Measurements from ENCODE around the gene FBXL17. TPM values are rescaled to one million over a fixed set of nuclear protein-coding genes. Genes with fewer than 3 reads are reported as not detected.

FBXL17 gene
- total RNA-seq, 1 donor from 2014 or later, result 12.7 TPM

DNA sequence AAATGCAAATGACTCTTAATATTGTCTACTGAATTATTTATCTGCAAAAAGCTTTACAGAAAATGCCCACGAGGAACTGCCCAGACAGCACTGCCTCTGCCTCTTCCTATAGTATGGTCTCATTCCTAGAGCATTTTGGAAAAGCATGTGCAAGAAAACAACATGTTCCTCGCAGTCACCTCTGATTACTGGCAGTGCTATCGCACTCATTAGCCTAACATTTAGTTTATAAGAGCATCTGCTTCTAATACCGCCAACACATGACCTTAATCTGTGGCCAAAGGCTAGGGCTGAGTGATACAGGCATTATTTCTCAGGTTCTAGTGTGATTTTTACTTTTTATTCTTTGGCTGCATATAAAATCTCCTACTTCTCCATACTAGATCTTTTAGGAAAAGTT lies 259.2 kb downstream of the FBXL17 start:
- no peaks in the 10 kb centered on the region for H3K79me2 ChIP-seq (ENCODE audit: insufficient read depth, low read length)
- TF ChIP-seq CTCF (IDR thresholded peaks at IDR 0.05; ENCODE audit: insufficient read depth, low read depth, low read length) (no peak), EZH2 (IDR thresholded peaks at IDR 0.05; ENCODE audit: insufficient read depth, low read length) (no peak)
- H3K4me1 Mint-ChIP-seq (ENCODE audit: low read depth, unreplicated experiment), result peaks cover 3% of the 10 kb centered on the region
- no peak overlapping the region for H2AFZ ChIP-seq (ENCODE audit: low read depth, low read length)
- no peak overlapping the region for H3K27ac Mint-ChIP-seq (ENCODE audit: unreplicated experiment)
- no peak overlapping the region for H3K9ac ChIP-seq (ENCODE audit: low read length)
- no peak overlapping the region for H3K27ac ChIP-seq (ENCODE audit: low read depth, low read length)
- DNase-seq (ENCODE audit: low read depth) (no peak), FAIRE-seq (no peak)
- no peaks in the 10 kb centered on the region for H3K36me3 ChIP-seq (ENCODE audit: insufficient read depth, low read length)
- no peaks in the 10 kb centered on the region for H3K27me3 ChIP-seq (ENCODE audit: insufficient read depth, low read length)
- H4K20me1 ChIP-seq (ENCODE audit: insufficient read depth, low read length), result no peaks in the 10 kb centered on the region
- H3K9me3 ChIP-seq (ENCODE audit: insufficient read depth, low read depth, low read length), result no peaks in the 10 kb centered on the region
- H3K4me3 ChIP-seq (ENCODE audit: insufficient read depth, low read depth, low read length), result no peak overlapping the region
- no peaks in the 10 kb centered on the region for H3K27me3 Mint-ChIP-seq (ENCODE audit: low read depth, unreplicated experiment)
- H3K36me3 Mint-ChIP-seq (ENCODE audit: low read depth, unreplicated experiment), result no peaks in the 10 kb centered on the region
- no peak overlapping the region for H3K4me3 Mint-ChIP-seq (ENCODE audit: unreplicated experiment)
- no peaks in the 10 kb centered on the region for H3K9me3 Mint-ChIP-seq (ENCODE audit: unreplicated experiment)
- H3K4me1 ChIP-seq (ENCODE audit: insufficient read depth, low read length), result no peaks in the 10 kb centered on the region
- no peak overlapping the region for H3K4me2 ChIP-seq (ENCODE audit: low read length)

DNA sequence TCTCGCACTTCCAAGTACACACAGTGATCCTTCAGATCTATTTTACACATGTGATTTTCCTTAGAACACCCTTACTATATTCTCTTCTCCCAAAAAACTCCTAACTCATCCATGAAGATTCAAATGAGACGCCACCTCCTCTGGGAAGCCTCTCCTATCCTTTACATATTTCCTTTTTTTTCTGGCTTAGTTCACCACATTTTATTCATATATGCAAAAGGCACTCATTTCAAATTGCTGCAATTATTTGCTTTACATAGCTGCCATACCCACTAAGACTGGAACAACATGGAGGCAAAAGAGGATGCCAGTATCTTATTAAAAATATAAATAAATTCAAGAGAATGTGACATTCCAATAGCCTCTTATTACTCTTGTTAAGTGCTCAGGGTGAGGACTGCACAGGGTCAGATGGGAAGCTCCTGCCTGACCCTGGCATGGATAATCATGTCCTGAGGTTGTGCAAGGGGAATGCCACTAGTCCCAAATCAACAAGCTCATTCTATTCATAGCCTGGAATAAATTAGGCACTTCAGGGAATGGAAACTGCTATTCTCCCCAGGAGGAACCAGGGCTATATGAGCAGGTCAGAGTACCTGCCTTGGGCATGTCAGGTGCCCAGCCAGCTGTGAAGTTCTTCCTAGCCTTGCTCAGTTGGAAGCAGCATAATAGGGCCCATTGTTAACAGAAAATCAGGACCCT lies 262.9 kb downstream of the FBXL17 start:
- Mint-ChIP-seq H3K27ac (ENCODE audit: unreplicated experiment) (no peak overlapping the region), H3K9me3 (ENCODE audit: unreplicated experiment) (no peaks in the 10 kb centered on the region), H3K27me3 (ENCODE audit: low read depth, unreplicated experiment) (no peaks in the 10 kb centered on the region), H3K4me1 (ENCODE audit: low read depth, unreplicated experiment) (peaks cover 3% of the 10 kb centered on the region), H3K4me3 (ENCODE audit: unreplicated experiment) (no peak overlapping the region), H3K36me3 (ENCODE audit: low read depth, unreplicated experiment) (no peaks in the 10 kb centered on the region)
- no peaks in the 10 kb centered on the region for H3K36me3 ChIP-seq (ENCODE audit: insufficient read depth, low read length)
- H2AFZ ChIP-seq (ENCODE audit: low read depth, low read length), result no peak overlapping the region
- H3K4me1 ChIP-seq (ENCODE audit: insufficient read depth, low read length), result no peaks in the 10 kb centered on the region
- DNase-seq (ENCODE audit: low read depth) (no peak), FAIRE-seq (no peak)
- TF ChIP-seq CTCF (IDR thresholded peaks at IDR 0.05; ENCODE audit: insufficient read depth, low read depth, low read length) (no peak), EZH2 (IDR thresholded peaks at IDR 0.05; ENCODE audit: insufficient read depth, low read length) (no peak)
- H3K79me2 ChIP-seq (ENCODE audit: insufficient read depth, low read length), result no peaks in the 10 kb centered on the region
- no peak overlapping the region for H3K4me3 ChIP-seq (ENCODE audit: insufficient read depth, low read depth, low read length)
- H3K9ac ChIP-seq (ENCODE audit: low read length), result no peak overlapping the region
- H4K20me1 ChIP-seq (ENCODE audit: insufficient read depth, low read length), result no peaks in the 10 kb centered on the region
- H3K27me3 ChIP-seq (ENCODE audit: insufficient read depth, low read length), result no peaks in the 10 kb centered on the region
- H3K4me2 ChIP-seq (ENCODE audit: low read length), result no peak overlapping the region
- H3K9me3 ChIP-seq (ENCODE audit: insufficient read depth, low read depth, low read length), result no peaks in the 10 kb centered on the region
- H3K27ac ChIP-seq (ENCODE audit: low read depth, low read length), result no peak overlapping the region

GRCh38 chr5:108115673-108116072 lies 266.2 kb downstream of the FBXL17 start:
- no peak overlapping the region for H3K4me3 Mint-ChIP-seq (ENCODE audit: unreplicated experiment)
- no peak for TF ChIP-seq CTCF (IDR thresholded peaks at IDR 0.05; ENCODE audit: insufficient read depth, low read depth, low read length)
- no peak for TF ChIP-seq EZH2 (IDR thresholded peaks at IDR 0.05; ENCODE audit: insufficient read depth, low read length)
- H3K27me3 ChIP-seq (ENCODE audit: insufficient read depth, low read length), result no peaks in the 10 kb centered on the region
- DNase-seq (ENCODE audit: low read depth) (no peak), FAIRE-seq (no peak)
- no peaks in the 10 kb centered on the region for H3K4me1 Mint-ChIP-seq (ENCODE audit: low read depth, unreplicated experiment)
- H3K27ac Mint-ChIP-seq (ENCODE audit: unreplicated experiment), result no peak overlapping the region
- no peak overlapping the region for H3K4me3 ChIP-seq (ENCODE audit: insufficient read depth, low read depth, low read length)
- no peaks in the 10 kb centered on the region for H3K27me3 Mint-ChIP-seq (ENCODE audit: low read depth, unreplicated experiment)
- H3K4me1 ChIP-seq (ENCODE audit: insufficient read depth, low read length), result no peaks in the 10 kb centered on the region
- no peak overlapping the region for H2AFZ ChIP-seq (ENCODE audit: low read depth, low read length)
- H3K9me3 Mint-ChIP-seq (ENCODE audit: unreplicated experiment), result peaks cover 3% of the 10 kb centered on the region
- no peaks in the 10 kb centered on the region for H4K20me1 ChIP-seq (ENCODE audit: insufficient read depth, low read length)
- H3K9me3 ChIP-seq (ENCODE audit: insufficient read depth, low read depth, low read length), result no peaks in the 10 kb centered on the region
- no peak overlapping the region for H3K4me2 ChIP-seq (ENCODE audit: low read length)
- no peaks in the 10 kb centered on the region for H3K36me3 Mint-ChIP-seq (ENCODE audit: low read depth, unreplicated experiment)
- H3K36me3 ChIP-seq (ENCODE audit: insufficient read depth, low read length), result no peaks in the 10 kb centered on the region
- no peaks in the 10 kb centered on the region for H3K79me2 ChIP-seq (ENCODE audit: insufficient read depth, low read length)
- H3K27ac ChIP-seq (ENCODE audit: low read depth, low read length), result no peak overlapping the region
- no peak overlapping the region for H3K9ac ChIP-seq (ENCODE audit: low read length)
